MM.1S (cell line): ENCODE data around the gene MYOZ1.
"Not testable (repeated sequence)": the region's sequence is repeated elsewhere in the genome, so short reads cannot be mapped to it uniquely, and the experiment has no call there.

Source experiments
- EZH2 ChIP-seq: fragments of 300-600 bp; sonication (generic); optimal IDR thresholded peaks from 2 replicates; pipeline ENCODE3; 2017; ENCODE audit warnings: low read depth, mild to moderate bottlenecking, antibody characterized with exemption, low read length, mixed read lengths
- TF ChIP-seq, protein P1 (sequence below): fragments of 300-600 bp; sonication (generic); IDR thresholded peaks from 2 replicates; pipeline ENCODE4 v1.5.1; 2016; ENCODE audit warnings: antibody characterized with exemption, low read length, mixed read lengths

GRCh38 chr10:73664156-73665040 lies 23.1 kb upstream of the MYOZ1 start:
- TF ChIP-seq, protein P1, sequence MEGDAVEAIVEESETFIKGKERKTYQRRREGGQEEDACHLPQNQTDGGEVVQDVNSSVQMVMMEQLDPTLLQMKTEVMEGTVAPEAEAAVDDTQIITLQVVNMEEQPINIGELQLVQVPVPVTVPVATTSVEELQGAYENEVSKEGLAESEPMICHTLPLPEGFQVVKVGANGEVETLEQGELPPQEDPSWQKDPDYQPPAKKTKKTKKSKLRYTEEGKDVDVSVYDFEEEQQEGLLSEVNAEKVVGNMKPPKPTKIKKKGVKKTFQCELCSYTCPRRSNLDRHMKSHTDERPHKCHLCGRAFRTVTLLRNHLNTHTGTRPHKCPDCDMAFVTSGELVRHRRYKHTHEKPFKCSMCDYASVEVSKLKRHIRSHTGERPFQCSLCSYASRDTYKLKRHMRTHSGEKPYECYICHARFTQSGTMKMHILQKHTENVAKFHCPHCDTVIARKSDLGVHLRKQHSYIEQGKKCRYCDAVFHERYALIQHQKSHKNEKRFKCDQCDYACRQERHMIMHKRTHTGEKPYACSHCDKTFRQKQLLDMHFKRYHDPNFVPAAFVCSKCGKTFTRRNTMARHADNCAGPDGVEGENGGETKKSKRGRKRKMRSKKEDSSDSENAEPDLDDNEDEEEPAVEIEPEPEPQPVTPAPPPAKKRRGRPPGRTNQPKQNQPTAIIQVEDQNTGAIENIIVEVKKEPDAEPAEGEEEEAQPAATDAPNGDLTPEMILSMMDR: not testable (repeated sequence)
- not testable (repeated sequence) for TF ChIP-seq EZH2
